H1 (cell line): ENCODE measurements around the gene ERP44. TPM values are rescaled to one million over a fixed set of nuclear protein-coding genes. Genes with fewer than 3 reads are reported as not detected.
"Not testable (repeated sequence)": the region's sequence is repeated elsewhere in the genome, so short reads cannot be mapped to it uniquely, and the experiment has no call there.

Experiments used
- CTCF ChIA-PET: fragments of 300-600 bp; sonication (Branson Sonifier 250); formaldehyde crosslinking; loops from one replicate; lab custom pipeline; 2021; ENCODE audit not compliant: partially characterized antibody; lab: Charles Lee
- POLR2A ChIA-PET: fragments of 300-600 bp; sonication (Branson Sonifier 250); formaldehyde crosslinking; loops from one replicate; lab custom pipeline; 2021; ENCODE audit warnings: inconsistent platforms; ENCODE audit not compliant: partially characterized antibody; lab: Charles Lee
- DNase-seq, 2 experiments: peaks; one replicate each; pipeline versions ENCODE4 v3.0.0 to v3.0.0-alpha.2; 2010 to 2022; ENCODE audit warnings: low spot score in 2 of 2, low read depth in 1 of 2, mixed read lengths in 1 of 2
- FAIRE-seq: peaks from 2 replicates; lab custom pipeline; 2011; peaks lifted over from hg19 to GRCh38; lab: Jason Lieb, UNC
- H2AFZ ChIP-seq: 2 replicates; pipeline ENCODE4 v1.8.1; 2012; ENCODE audit warnings: low read length, inconsistent platforms
- H2AK5ac ChIP-seq: 2 replicates; pipeline ENCODE4 v1.6.1; 2013; ENCODE audit warnings: low read depth, low read length
- H2BK120ac ChIP-seq: replicated peaks from 2 replicates; pipeline ENCODE3; 2013; ENCODE audit warnings: low read depth, low read length, inconsistent platforms
- H2BK12ac ChIP-seq: 2 replicates; pipeline ENCODE4 v1.6.1; 2013; ENCODE audit warnings: low read depth, low read length
- H2BK15ac ChIP-seq: 2 replicates; pipeline ENCODE4 v1.6.1; 2013; ENCODE audit warnings: low read length
- H2BK20ac ChIP-seq: 2 replicates; pipeline ENCODE4 v1.6.1; 2013; ENCODE audit warnings: low read length
- H2BK5ac ChIP-seq: 2 replicates; pipeline ENCODE4 v1.6.1; 2013; ENCODE audit warnings: low read depth, low read length
- H3K14ac ChIP-seq: 2 replicates; pipeline ENCODE4 v1.6.1; 2013; ENCODE audit warnings: inconsistent platforms; ENCODE audit not compliant: insufficient read length
- H3K18ac ChIP-seq: 2 replicates; pipeline ENCODE4 v1.6.1; 2013; ENCODE audit warnings: low read length; ENCODE audit errors: extremely low read depth
- H3K23ac ChIP-seq: 2 replicates; pipeline ENCODE4 v1.6.1; 2013; ENCODE audit warnings: inconsistent platforms; ENCODE audit not compliant: insufficient read length
- H3K23me2 ChIP-seq: 2 replicates; pipeline ENCODE4 v1.6.1; 2013; ENCODE audit warnings: low read depth, low read length
- H3K27ac ChIP-seq: 2 replicates; pipeline ENCODE4 v1.6.1; 2011; ENCODE audit warnings: low read depth, low read length, inconsistent platforms
- H3K27me3 ChIP-seq, 4 experiments: replicated peaks in 1 of 4; 1 replicate in 1 of 4; 2 replicates in 3 of 4; pipeline versions ENCODE4 v1.6.1 to v1.8.1; 2011 to 2013; ENCODE audit warnings: low read length in 3 of 4, mild to moderate bottlenecking in 3 of 4, inconsistent platforms in 2 of 4, mixed read lengths in 2 of 4, moderate library complexity in 1 of 4; ENCODE audit not compliant: control insufficient read depth in 3 of 4, insufficient read depth in 3 of 4; ENCODE audit errors: extremely low read depth in 1 of 4
- H3K36me3 ChIP-seq, 4 experiments: 2 replicates each; pipeline versions ENCODE4 v1.6.1 to v1.8.1; 2011 to 2013; ENCODE audit warnings: mild to moderate bottlenecking in 4 of 4, low read length in 3 of 4, moderate library complexity in 2 of 4, control low read depth in 1 of 4, inconsistent platforms in 1 of 4; ENCODE audit not compliant: insufficient read depth in 4 of 4, control insufficient read depth in 2 of 4
- H3K4ac ChIP-seq: replicated peaks from 2 replicates; pipeline ENCODE3; 2013; ENCODE audit warnings: low read length, low read depth, mixed read lengths, inconsistent platforms; ENCODE audit not compliant: insufficient read length
- H3K4me1 ChIP-seq, 4 experiments: replicated peaks in 1 of 4; 1 replicate in 1 of 4; 2 replicates in 3 of 4; pipeline versions ENCODE4 v1.6.1 to v1.8.1; 2011 to 2013; ENCODE audit warnings: low read length in 3 of 4, inconsistent platforms in 2 of 4, mixed read lengths in 1 of 4; ENCODE audit not compliant: insufficient read depth in 4 of 4, control insufficient read depth in 3 of 4
- H3K4me2 ChIP-seq, 2 experiments: 2 replicates each; pipeline versions ENCODE4 v1.6.1 to v1.8.1; 2011 to 2013; ENCODE audit warnings: low read depth in 2 of 2, low read length in 2 of 2, control low read depth in 1 of 2, inconsistent platforms in 1 of 2, mild to moderate bottlenecking in 1 of 2; ENCODE audit not compliant: insufficient read depth in 1 of 2
- H3K4me3 ChIP-seq, 4 experiments: fragments of 200-600, 300-600 bp in 1 of 4; sonication (generic), shearing (Covaris generic), sonication (Bioruptor Twin) in 1 of 4; 2 replicates each; pipeline versions ENCODE4 v1.5.1 to v1.8.1; 2011 to 2016; ENCODE audit warnings: low read length in 4 of 4, low read depth in 3 of 4, control low read depth in 2 of 4, inconsistent platforms in 2 of 4, mild to moderate bottlenecking in 2 of 4, mixed read lengths in 1 of 4, moderate library complexity in 1 of 4; ENCODE audit not compliant: insufficient read depth in 2 of 4; ENCODE audit errors: extremely low read depth in 1 of 4
- H3K56ac ChIP-seq: replicated peaks from 2 replicates; pipeline ENCODE3; 2013; ENCODE audit warnings: low read depth, mild to moderate bottlenecking, mixed read lengths, low read length, inconsistent platforms; ENCODE audit not compliant: insufficient read length
- H3K79me1 ChIP-seq: 2 replicates; pipeline ENCODE4 v1.6.1; 2013; ENCODE audit warnings: low read depth, low read length, control low read depth
- H3K79me2 ChIP-seq, 2 experiments: 2 replicates each; pipeline versions ENCODE4 v1.6.1 to v1.8.1; 2012 to 2013; ENCODE audit warnings: low read length in 2 of 2, mild to moderate bottlenecking in 2 of 2, inconsistent platforms in 1 of 2; ENCODE audit not compliant: insufficient read depth in 2 of 2, control insufficient read depth in 1 of 2
- H3K9ac ChIP-seq, 4 experiments: replicated peaks in 1 of 4; 1 replicate in 1 of 4; 2 replicates in 3 of 4; pipeline versions ENCODE4 v1.6.1 to v1.8.1; 2011 to 2013; ENCODE audit warnings: low read depth in 3 of 4, low read length in 3 of 4, control low read depth in 2 of 4, mild to moderate bottlenecking in 2 of 4, moderate library complexity in 2 of 4, inconsistent platforms in 1 of 4; ENCODE audit errors: extremely low read depth in 1 of 4
- H3K9me3 ChIP-seq, 2 experiments: 2 replicates each; pipeline versions ENCODE4 v1.6.1 to v1.8.1; 2012 to 2013; ENCODE audit warnings: mild to moderate bottlenecking in 2 of 2, moderate library complexity in 2 of 2, control low read depth in 1 of 2, inconsistent platforms in 1 of 2, low read depth in 1 of 2, low read length in 1 of 2, mixed read lengths in 1 of 2; ENCODE audit not compliant: insufficient read depth in 2 of 2
- H4K20me1 ChIP-seq, 2 experiments: replicated peaks in 1 of 2; 2 replicates each; pipeline versions ENCODE3 to v1.8.1; 2011 to 2013; ENCODE audit warnings: inconsistent platforms in 2 of 2, low read length in 2 of 2, mild to moderate bottlenecking in 1 of 2; ENCODE audit not compliant: insufficient read depth in 2 of 2, control insufficient read depth in 1 of 2
- H4K5ac ChIP-seq: 2 replicates; pipeline ENCODE4 v1.6.1; 2013; ENCODE audit warnings: low read length, low read depth, mixed read lengths, inconsistent platforms; ENCODE audit not compliant: insufficient read length
- H4K8ac ChIP-seq: 2 replicates; pipeline ENCODE4 v1.8.0; 2013; ENCODE audit warnings: mild to moderate bottlenecking, moderate library complexity, low read length, inconsistent platforms; ENCODE audit not compliant: insufficient read depth; ENCODE audit errors: extremely low read depth
- H4K91ac ChIP-seq: replicated peaks from 2 replicates; pipeline ENCODE3; 2013; ENCODE audit warnings: low read length, mixed read lengths, inconsistent platforms; ENCODE audit not compliant: insufficient read length
- WGBS, 2 experiments: shearing (Covaris generic) in 1 of 2; methylation state at CpG; one replicate each; pipeline versions ENCODE4 v1.1.6 to v1.1.7; 2013 to 2015; ENCODE audit warnings: low lambda C conversion rate in 2 of 2, mixed read lengths in 2 of 2, inconsistent platforms in 1 of 2, low coverage in 1 of 2, missing lambda C conversion rate in 1 of 2; ENCODE audit not compliant: insufficient replicate concordance in 2 of 2, insufficient coverage in 1 of 2, insufficient read length in 1 of 2; ENCODE audit errors: extremely low coverage in 1 of 2, missing lambda C conversion rate in 1 of 2; 5-methylcytosine and 5-hydroxymethylcytosine counted together
- polyA plus RNA-seq, 7 experiments: library from polyadenylated mRNA; depleted of rRNA in 3 of 7; stranded (reverse) in 5 of 7; unstranded in 2 of 7; fragments of >200 nt in 5 of 7; fragments of 200-250 nt in 2 of 7; gene quantifications; 1 replicate in 5 of 7; 2 replicates in 1 of 7; 4 replicates in 1 of 7; pipeline versions ENCODE4 v1.2.1 to v1.2.3, GENCODE V29; 2011 to 2013; ENCODE audit warnings: missing spikeins in 2 of 7, mixed read lengths in 2 of 7
- total RNA-seq: library from RNA; stranded (reverse); fragmentation: NEBNext Ultra II Directional; extraction: Animal tissue kit (Norgen Biotek cat#: 25700); gene quantifications from 2 replicates; pipeline ENCODE4 v1.2.1, GENCODE V29; 2021

Gene ERP44
- total and polyA plus RNA-seq, 2 of the 8 experiments (the other 6 are each of a cell fraction or from before 2014, with no cell fraction given): 5.7 to 15.6 TPM

- not testable (repeated sequence) for FAIRE-seq
Observed at GRCh38 chr9:100076256-100076655, 22.5 kb downstream of the ERP44 start.

More at GRCh38 chr9:100076256-100076655, 22.5 kb downstream of the ERP44 start:
- H2AFZ ChIP-seq, H3K9me3 ChIP-seq, H2BK5ac ChIP-seq, H3K36me3 ChIP-seq, CTCF ChIA-PET, H3K23ac ChIP-seq, H3K9ac ChIP-seq, H3K56ac ChIP-seq, H2BK12ac ChIP-seq, H2BK15ac ChIP-seq, H2BK20ac ChIP-seq, H3K4me1 ChIP-seq, H3K4me3 ChIP-seq, H3K27me3 ChIP-seq, H3K79me1 ChIP-seq, H3K4ac ChIP-seq, H4K91ac ChIP-seq, POLR2A ChIA-PET, H2BK120ac ChIP-seq, H3K14ac ChIP-seq, DNase-seq, H3K4me2 ChIP-seq, H4K20me1 ChIP-seq, H3K23me2 ChIP-seq, H3K18ac ChIP-seq, H4K5ac ChIP-seq, H3K27ac ChIP-seq, H4K8ac ChIP-seq, H2AK5ac ChIP-seq: not testable (repeated sequence)
- 86% methylated on average over 4 of the region's 4 CpGs; no CpG with 5 or more reads in 1 of the 2 experiments for WGBS, 2 experiments
- peaks cover 0 to 13% of the 10 kb centered on the region in 2 experiments; a peak in 2 of 4 replicates for H3K79me2 ChIP-seq
